GM12801 (cell line): ENCODE data around the gene SPOCK1.

Experiments
- CTCF ChIP-seq: IDR thresholded peaks from one replicate; pipeline ENCODE4 v1.5.1; 2011; ENCODE audit warnings: control low read depth; ENCODE audit not compliant: insufficient read length; ENCODE audit errors: extremely low read depth

Gene SPOCK1

GRCh38 chr5:137072361-137073115 is 426.6 kb downstream of the SPOCK1 start:
- TF ChIP-seq CTCF = no peak

GRCh38 chr5:137071931-137072330 is 427.2 kb downstream of the SPOCK1 start:
- no peak for TF ChIP-seq CTCF

GRCh38 chr5:137071526-137071925 is 427.6 kb downstream of the SPOCK1 start:
- no peak for TF ChIP-seq CTCF

GRCh38 chr5:137070521-137070920 is 428.6 kb downstream of the SPOCK1 start:
- TF ChIP-seq CTCF = no peak

GRCh38 chr5:137069358-137069757 is 429.8 kb downstream of the SPOCK1 start:
- no peak for TF ChIP-seq CTCF

- no peak for TF ChIP-seq CTCF
Measured at GRCh38 chr5:137061382-137061781, 437.7 kb downstream of the SPOCK1 start.

- no peak for TF ChIP-seq CTCF
Measured at GRCh38 chr5:137058089-137058488, 441.0 kb downstream of the SPOCK1 start.
